Karpas-422 (cell line): ENCODE data around the gene TMTC2. TPM values are rescaled to one million over a fixed set of nuclear protein-coding genes. Genes with fewer than 3 reads are reported as not detected.

Experiments used
- DNase-seq: peaks from one replicate; pipeline ENCODE4 v3.0.0-alpha.2; 2015
- H2AFZ ChIP-seq: fragments of 200-600 bp; sonication (generic); 2 replicates; pipeline ENCODE4 v1.6.1; 2014; ENCODE audit warnings: antibody characterized with exemption, low read length, mixed read lengths
- H3K27ac ChIP-seq: fragments of 200-600 bp; sonication (generic); 2 replicates; pipeline ENCODE4 v1.5.1; 2014; ENCODE audit warnings: mild to moderate bottlenecking, low read length, moderate library complexity
- H3K27me3 ChIP-seq: fragments of 200-600 bp; sonication (generic); 2 replicates; pipeline ENCODE4 v1.6.1; 2014; ENCODE audit warnings: low read length, mixed read lengths
- H3K36me3 ChIP-seq: fragments of 200-600 bp; sonication (generic); 2 replicates; pipeline ENCODE4 v1.6.1; 2014; ENCODE audit warnings: low read length, mixed read lengths; ENCODE audit not compliant: insufficient read depth
- H3K4me1 ChIP-seq: fragments of 200-600 bp; sonication (generic); 2 replicates; pipeline ENCODE4 v1.6.1; 2014; ENCODE audit warnings: mild to moderate bottlenecking, low read length, mixed read lengths
- H3K4me2 ChIP-seq: fragments of 200-600 bp; sonication (generic); 2 replicates; pipeline ENCODE4 v1.6.1; 2014; ENCODE audit warnings: low read length, low read depth, mild to moderate bottlenecking; ENCODE audit not compliant: poor library complexity, severe bottlenecking
- H3K4me3 ChIP-seq: fragments of 200-600 bp; sonication (generic); 2 replicates; pipeline ENCODE4 v1.5.1; 2014; ENCODE audit warnings: mild to moderate bottlenecking, antibody characterized with exemption, low read length, mixed read lengths
- H3K79me2 ChIP-seq: fragments of 200-600 bp; sonication (generic); 2 replicates; pipeline ENCODE4 v1.6.1; 2014; ENCODE audit warnings: mild to moderate bottlenecking, low read length, mixed read lengths
- H3K9ac ChIP-seq: fragments of 200-600 bp; sonication (generic); 2 replicates; pipeline ENCODE4 v1.6.0; 2014; ENCODE audit warnings: low read length
- H3K9me2 ChIP-seq: fragments of 200-600 bp; sonication (generic), shearing (Covaris generic); replicated peaks from 2 replicates; pipeline ENCODE4 v1.6.0; 2014; ENCODE audit warnings: mild to moderate bottlenecking, low read length, moderate library complexity; ENCODE audit not compliant: insufficient read depth
- H3K9me3 ChIP-seq: fragments of 300-700, 200-600 bp; sonication (generic); 2 replicates; pipeline ENCODE4 v1.6.1; 2014; ENCODE audit warnings: low read length, mixed read lengths
- H4K20me1 ChIP-seq: fragments of 200-600 bp; sonication (generic); 2 replicates; pipeline ENCODE4 v1.6.1; 2014; ENCODE audit warnings: mild to moderate bottlenecking, antibody characterized with exemption, low read length, low read depth; ENCODE audit not compliant: insufficient read depth
- total RNA-seq: library from RNA; depleted of rRNA; stranded (reverse); fragments of >200 nt; shearing (Covaris generic); gene quantifications from 2 replicates; pipeline ENCODE4 v1.2.3, GENCODE V29; 2014; ENCODE audit warnings: low replicate concordance

Gene TMTC2
- total RNA-seq, 1 experiment from 2014 or later, result 5.0 TPM

GRCh38 chr12:82880442-82880901, 193.8 kb downstream of the TMTC2 start:
- Histone ChIP-seq H3K9ac (no peak overlapping the region), H3K36me3 (no peaks in the 10 kb centered on the region), H3K9me2 (no peaks in the 10 kb centered on the region), H3K9me3 (no peaks in the 10 kb centered on the region), H3K4me2 (no peak overlapping the region), H3K4me3 (no peak overlapping the region), H3K27me3 (no peaks in the 10 kb centered on the region), H3K27ac (no peak overlapping the region), H3K4me1 (no peaks in the 10 kb centered on the region), H4K20me1 (no peaks in the 10 kb centered on the region), H3K79me2 (no peaks in the 10 kb centered on the region), H2AFZ (no peak overlapping the region)
- DNase-seq, result no peak

- no peak overlapping the region for H3K27ac ChIP-seq
- H3K9me2 ChIP-seq, result no peaks in the 10 kb centered on the region
- H3K27me3 ChIP-seq, result no peaks in the 10 kb centered on the region
- DNase-seq, result no peak
- no peaks in the 10 kb centered on the region for H3K79me2 ChIP-seq
- H3K4me2 ChIP-seq, result no peak overlapping the region
- no peak overlapping the region for H3K4me3 ChIP-seq
- no peak overlapping the region for H3K9ac ChIP-seq
- no peaks in the 10 kb centered on the region for H3K4me1 ChIP-seq
- no peaks in the 10 kb centered on the region for H3K36me3 ChIP-seq
- no peaks in the 10 kb centered on the region for H4K20me1 ChIP-seq
- H3K9me3 ChIP-seq, result no peaks in the 10 kb centered on the region
- H2AFZ ChIP-seq, result no peak overlapping the region
These were observed 197.0 kb downstream of the TMTC2 start for GRCh38 chr12:82883394-82884355.

- no peaks in the 10 kb centered on the region for H3K79me2 ChIP-seq
- no peak overlapping the region for H3K4me2 ChIP-seq
- no peaks in the 10 kb centered on the region for H3K9me2 ChIP-seq
- no peaks in the 10 kb centered on the region for H3K4me1 ChIP-seq
- no peaks in the 10 kb centered on the region for H4K20me1 ChIP-seq
- no peaks in the 10 kb centered on the region for H3K9me3 ChIP-seq
- no peak for DNase-seq
- no peak overlapping the region for H3K9ac ChIP-seq
- no peak overlapping the region for H3K27ac ChIP-seq
- no peaks in the 10 kb centered on the region for H3K36me3 ChIP-seq
- H3K27me3 ChIP-seq, result no peaks in the 10 kb centered on the region
- no peak overlapping the region for H3K4me3 ChIP-seq
- H2AFZ ChIP-seq, result no peak overlapping the region
These were observed 200.1 kb downstream of the TMTC2 start for GRCh38 chr12:82886671-82887340.

- Histone ChIP-seq H3K36me3 (no peaks in the 10 kb centered on the region), H3K4me2 (no peak overlapping the region), H3K4me3 (no peak overlapping the region), H3K9me2 (no peaks in the 10 kb centered on the region), H3K9me3 (no peaks in the 10 kb centered on the region), H4K20me1 (no peaks in the 10 kb centered on the region), H3K79me2 (no peaks in the 10 kb centered on the region), H3K9ac (no peak overlapping the region), H3K27me3 (no peaks in the 10 kb centered on the region), H2AFZ (no peak overlapping the region), H3K27ac (no peak overlapping the region), H3K4me1 (no peaks in the 10 kb centered on the region)
- no peak for DNase-seq
These were observed 207.2 kb downstream of the TMTC2 start for GRCh38 chr12:82893896-82894295.

DNA sequence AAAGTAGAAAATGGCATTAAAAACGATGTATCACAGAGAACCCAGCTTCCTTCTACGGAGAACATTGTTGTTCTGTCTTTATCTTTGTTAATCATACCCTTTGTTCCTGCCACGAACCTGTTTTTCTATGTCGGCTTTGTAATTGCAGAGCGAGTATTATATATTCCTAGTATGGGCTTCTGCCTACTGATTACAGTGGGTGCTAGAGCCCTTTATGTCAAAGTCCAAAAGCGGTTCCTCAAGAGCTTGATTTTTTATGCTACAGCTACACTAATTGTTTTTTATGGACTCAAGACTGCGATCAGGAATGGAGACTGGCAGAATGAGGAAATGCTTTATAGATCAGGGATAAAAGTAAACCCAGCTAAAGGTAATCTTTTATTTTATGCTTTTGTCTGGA, 209.6 kb downstream of the TMTC2 start:
- no peak for DNase-seq
- H3K9me3 ChIP-seq, result no peaks in the 10 kb centered on the region
- H3K4me1 ChIP-seq, result no peaks in the 10 kb centered on the region
- no peak overlapping the region for H3K9ac ChIP-seq
- no peaks in the 10 kb centered on the region for H3K9me2 ChIP-seq
- no peaks in the 10 kb centered on the region for H3K79me2 ChIP-seq
- H4K20me1 ChIP-seq, result no peaks in the 10 kb centered on the region
- H3K27ac ChIP-seq, result no peak overlapping the region
- H3K4me2 ChIP-seq, result no peak overlapping the region
- H3K4me3 ChIP-seq, result no peak overlapping the region
- H2AFZ ChIP-seq, result no peak overlapping the region
- H3K36me3 ChIP-seq, result no peaks in the 10 kb centered on the region
- no peaks in the 10 kb centered on the region for H3K27me3 ChIP-seq

DNA sequence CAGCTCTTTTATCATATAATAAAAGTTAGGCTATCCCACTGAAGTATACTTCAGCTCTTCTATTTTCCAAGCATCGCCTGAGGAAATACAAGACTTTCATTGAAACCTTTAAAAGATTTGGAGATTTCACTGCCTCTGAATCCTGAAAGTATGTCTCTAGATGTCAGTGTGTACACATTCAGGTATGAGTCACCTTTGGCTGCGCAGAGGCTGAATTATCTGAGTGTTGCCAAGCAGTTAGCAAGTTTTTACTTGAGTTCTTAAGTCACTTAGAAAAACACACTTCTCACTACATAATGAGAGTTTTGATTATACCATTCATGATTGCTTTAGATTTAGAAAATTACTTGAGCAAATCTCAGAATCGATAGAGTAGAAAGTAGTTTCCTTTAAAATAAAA, 210.3 kb downstream of the TMTC2 start:
- Histone ChIP-seq H3K9me3 (no peaks in the 10 kb centered on the region), H4K20me1 (no peaks in the 10 kb centered on the region), H3K4me2 (no peak overlapping the region), H3K9ac (no peak overlapping the region), H3K27ac (no peak overlapping the region), H3K4me1 (no peaks in the 10 kb centered on the region), H3K27me3 (no peaks in the 10 kb centered on the region), H3K36me3 (no peaks in the 10 kb centered on the region), H3K9me2 (no peaks in the 10 kb centered on the region), H3K4me3 (no peak overlapping the region), H3K79me2 (no peaks in the 10 kb centered on the region), H2AFZ (no peak overlapping the region)
- no peak for DNase-seq

DNA sequence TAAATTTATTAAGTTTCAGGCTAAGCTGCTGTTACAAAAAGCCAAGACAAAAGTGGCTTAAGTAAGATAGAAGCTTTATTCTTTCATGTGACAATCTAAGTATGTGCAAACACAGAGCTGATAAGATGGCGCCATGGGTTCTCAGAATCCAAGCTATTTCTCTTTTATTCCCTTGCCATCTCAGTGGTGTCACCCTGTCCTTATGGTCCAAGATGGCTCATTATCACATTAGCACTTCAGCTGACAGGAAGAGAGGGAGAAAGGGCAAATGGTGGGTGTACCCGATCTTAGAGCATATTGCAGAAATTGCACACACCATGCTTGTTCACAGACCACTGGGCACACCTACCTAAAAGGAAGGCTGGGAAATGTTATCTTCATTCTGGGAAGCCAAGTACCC, 211.7 kb downstream of the TMTC2 start:
- DNase-seq, result no peak
- no peak overlapping the region for H3K9ac ChIP-seq
- H3K36me3 ChIP-seq, result no peaks in the 10 kb centered on the region
- no peak overlapping the region for H3K27ac ChIP-seq
- no peak overlapping the region for H2AFZ ChIP-seq
- no peak overlapping the region for H3K4me3 ChIP-seq
- no peak overlapping the region for H3K4me2 ChIP-seq
- no peaks in the 10 kb centered on the region for H3K9me3 ChIP-seq
- H3K4me1 ChIP-seq, result no peaks in the 10 kb centered on the region
- no peaks in the 10 kb centered on the region for H3K9me2 ChIP-seq
- no peaks in the 10 kb centered on the region for H4K20me1 ChIP-seq
- no peaks in the 10 kb centered on the region for H3K79me2 ChIP-seq
- H3K27me3 ChIP-seq, result no peaks in the 10 kb centered on the region

- no peak overlapping the region for H3K27ac ChIP-seq
- no peaks in the 10 kb centered on the region for H3K9me3 ChIP-seq
- H3K9me2 ChIP-seq, result no peaks in the 10 kb centered on the region
- no peak overlapping the region for H3K4me3 ChIP-seq
- no peak overlapping the region for H3K4me2 ChIP-seq
- no peak overlapping the region for H2AFZ ChIP-seq
- H4K20me1 ChIP-seq, result no peaks in the 10 kb centered on the region
- H3K9ac ChIP-seq, result no peak overlapping the region
- no peaks in the 10 kb centered on the region for H3K79me2 ChIP-seq
- no peaks in the 10 kb centered on the region for H3K27me3 ChIP-seq
- H3K4me1 ChIP-seq, result no peaks in the 10 kb centered on the region
- DNase-seq, result no peak
- no peaks in the 10 kb centered on the region for H3K36me3 ChIP-seq
These were observed 217.6 kb downstream of the TMTC2 start for GRCh38 chr12:82904219-82904790.
